MM.1S (cell line): Measurements from ENCODE around the gene OGFR.

Experiments used
- DNase-seq: peaks from one replicate; pipeline ENCODE4 v3.0.0-alpha.2; 2015
- H2AFZ ChIP-seq: fragments of 300-600 bp; sonication (generic); 2 replicates; pipeline ENCODE4 v1.6.0; 2016; ENCODE audit warnings: antibody characterized with exemption, low read length
- H3F3A ChIP-seq: fragments of 300-600 bp; sonication (generic); 2 replicates; pipeline ENCODE4 v1.6.1; 2016; ENCODE audit warnings: mild to moderate bottlenecking, antibody characterized with exemption, low read length, moderate library complexity, mixed read lengths; ENCODE audit not compliant: insufficient read depth
- H3K27ac ChIP-seq: fragments of 300-600 bp; sonication (generic); 2 replicates; pipeline ENCODE4 v1.5.1; 2016; ENCODE audit warnings: mild to moderate bottlenecking, low read length
- H3K27me3 ChIP-seq: fragments of 300-600 bp; sonication (generic); replicated peaks from 2 replicates; pipeline ENCODE4 v1.6.0; 2016; ENCODE audit warnings: low read length; ENCODE audit not compliant: insufficient read depth
- H3K36me3 ChIP-seq: fragments of 300-600 bp; sonication (generic); replicated peaks from 2 replicates; pipeline ENCODE4 v1.6.1; 2016; ENCODE audit warnings: mild to moderate bottlenecking, low read length, mixed read lengths; ENCODE audit not compliant: insufficient read depth
- H3K4me1 ChIP-seq: fragments of 300-600 bp; sonication (generic); 2 replicates; pipeline ENCODE4 v1.6.1; 2016; ENCODE audit warnings: low read length, mixed read lengths
- H3K4me2 ChIP-seq: fragments of 300-600 bp; sonication (generic); 2 replicates; pipeline ENCODE4 v1.6.0; 2016; ENCODE audit warnings: low read depth, low read length
- H3K4me3 ChIP-seq: fragments of 300-600 bp; sonication (generic); 2 replicates; pipeline ENCODE4 v1.5.1; 2016; ENCODE audit warnings: low read length, mixed read lengths
- H3K79me2 ChIP-seq: fragments of 300-600 bp; sonication (generic); 2 replicates; pipeline ENCODE4 v1.6.1; 2016; ENCODE audit warnings: mixed run types, low read length, mixed read lengths
- H3K9ac ChIP-seq: fragments of 300-600 bp; sonication (generic); 2 replicates; pipeline ENCODE4 v1.6.1; 2016; ENCODE audit warnings: low read length, mixed read lengths
- H3K9me2 ChIP-seq: fragments of 300-600 bp; sonication (generic); replicated peaks from 2 replicates; pipeline ENCODE4 v1.6.1; 2016; ENCODE audit warnings: mild to moderate bottlenecking, low read length, mixed read lengths; ENCODE audit not compliant: insufficient read depth
- H3K9me3 ChIP-seq: fragments of 300-600 bp; sonication (generic); replicated peaks from 2 replicates; pipeline ENCODE4 v1.6.1; 2016; ENCODE audit warnings: mild to moderate bottlenecking, low read length, mixed read lengths; ENCODE audit not compliant: insufficient read depth
- H4K20me1 ChIP-seq: fragments of 300-600 bp; sonication (generic); 2 replicates; pipeline ENCODE4 v1.6.1; 2016; ENCODE audit warnings: mild to moderate bottlenecking, low read length, moderate library complexity, mixed read lengths; ENCODE audit not compliant: insufficient read depth
- EZH2 ChIP-seq: fragments of 300-600 bp; sonication (generic); optimal IDR thresholded peaks from 2 replicates; pipeline ENCODE3; 2017; ENCODE audit warnings: low read depth, mild to moderate bottlenecking, antibody characterized with exemption, low read length, mixed read lengths
- EZH2phosphoT487 ChIP-seq: fragments of 300-600 bp; sonication (generic); IDR thresholded peaks from 2 replicates; pipeline ENCODE4 v1.6.1; 2018; ENCODE audit warnings: antibody characterized with exemption, low read length
- TF ChIP-seq, protein P1 (sequence below): fragments of 300-600 bp; sonication (generic); IDR thresholded peaks from 2 replicates; pipeline ENCODE4 v1.5.1; 2016; ENCODE audit warnings: antibody characterized with exemption, low read length, mixed read lengths

Gene OGFR

GRCh38 chr20:62800314-62801259 lies 4.0 kb upstream of the OGFR start:
- Histone ChIP-seq H2AFZ (no peak overlapping the region), H3F3A (peaks cover 5% of the 10 kb centered on the region), H3K27ac (no peak overlapping the region), H4K20me1 (no peaks in the 10 kb centered on the region), H3K36me3 (no peaks in the 10 kb centered on the region; the same call in 1 of the 2 replicates), H3K4me3 (no peak overlapping the region), H3K4me1 (peaks cover 8% of the 10 kb centered on the region; the same call in 1 of the 2 replicates), H3K79me2 (peaks cover 13% of the 10 kb centered on the region), H3K9me2 (no peaks in the 10 kb centered on the region), H3K4me2 (no peak overlapping the region), H3K27me3 (no peaks in the 10 kb centered on the region), H3K9ac (no peak overlapping the region), H3K9me3 (no peaks in the 10 kb centered on the region)
- TF ChIP-seq, protein P1, sequence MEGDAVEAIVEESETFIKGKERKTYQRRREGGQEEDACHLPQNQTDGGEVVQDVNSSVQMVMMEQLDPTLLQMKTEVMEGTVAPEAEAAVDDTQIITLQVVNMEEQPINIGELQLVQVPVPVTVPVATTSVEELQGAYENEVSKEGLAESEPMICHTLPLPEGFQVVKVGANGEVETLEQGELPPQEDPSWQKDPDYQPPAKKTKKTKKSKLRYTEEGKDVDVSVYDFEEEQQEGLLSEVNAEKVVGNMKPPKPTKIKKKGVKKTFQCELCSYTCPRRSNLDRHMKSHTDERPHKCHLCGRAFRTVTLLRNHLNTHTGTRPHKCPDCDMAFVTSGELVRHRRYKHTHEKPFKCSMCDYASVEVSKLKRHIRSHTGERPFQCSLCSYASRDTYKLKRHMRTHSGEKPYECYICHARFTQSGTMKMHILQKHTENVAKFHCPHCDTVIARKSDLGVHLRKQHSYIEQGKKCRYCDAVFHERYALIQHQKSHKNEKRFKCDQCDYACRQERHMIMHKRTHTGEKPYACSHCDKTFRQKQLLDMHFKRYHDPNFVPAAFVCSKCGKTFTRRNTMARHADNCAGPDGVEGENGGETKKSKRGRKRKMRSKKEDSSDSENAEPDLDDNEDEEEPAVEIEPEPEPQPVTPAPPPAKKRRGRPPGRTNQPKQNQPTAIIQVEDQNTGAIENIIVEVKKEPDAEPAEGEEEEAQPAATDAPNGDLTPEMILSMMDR = no peak
- TF ChIP-seq EZH2phosphoT487 (no peak), EZH2 (no peak)
- DNase-seq = no peak

DNA sequence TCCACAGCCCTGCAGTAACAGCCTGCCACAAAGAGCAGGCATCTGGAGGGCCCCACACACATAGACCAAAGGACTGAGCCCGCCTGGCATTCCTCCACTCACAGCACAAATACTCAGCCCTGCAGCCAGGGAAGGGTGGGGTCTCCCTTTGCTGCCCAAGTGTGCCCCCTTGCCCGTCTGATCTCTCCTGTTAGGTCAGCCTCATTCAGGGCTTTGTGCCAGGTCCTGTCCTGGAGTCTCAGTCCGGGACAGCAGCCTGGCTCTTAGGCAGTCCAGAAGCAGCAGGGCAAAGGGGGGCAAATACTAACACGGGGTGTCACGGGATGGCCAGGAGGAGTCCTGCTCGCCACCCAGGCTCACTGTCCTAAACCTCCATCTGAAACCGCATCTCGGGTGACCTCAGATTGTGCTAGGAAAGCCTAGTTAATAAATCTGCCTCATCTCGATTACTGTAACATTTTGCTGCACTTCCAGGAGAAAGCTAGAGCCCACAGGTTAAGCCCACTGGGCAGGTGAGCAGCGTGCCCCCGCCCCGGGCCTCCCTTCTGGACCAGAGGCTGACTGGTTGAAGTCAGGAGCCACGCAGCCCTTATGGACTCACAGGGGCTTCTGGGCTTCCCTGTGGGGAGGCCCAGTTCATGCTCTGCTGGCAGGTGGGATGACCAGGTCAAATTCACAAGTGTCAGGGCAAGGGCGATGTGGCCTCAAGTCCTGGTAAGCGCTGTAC lies 3.2 kb upstream of the OGFR start:
- no peaks in the 10 kb centered on the region for H3K27me3 ChIP-seq
- no peaks in the 10 kb centered on the region for H3K9me3 ChIP-seq

GRCh38 chr20:62802026-62802712 lies 2.5 kb upstream of the OGFR start:
- H3K4me3 ChIP-seq = no peak overlapping the region
- H4K20me1 ChIP-seq = no peaks in the 10 kb centered on the region
- no peaks in the 10 kb centered on the region for H3K9me2 ChIP-seq
- no peak overlapping the region for H3K9ac ChIP-seq
- H3K27me3 ChIP-seq = no peaks in the 10 kb centered on the region
- H3K79me2 ChIP-seq = peaks cover 26% of the 10 kb centered on the region
- no peak overlapping the region for H3K27ac ChIP-seq
- H2AFZ ChIP-seq = no peak overlapping the region
- DNase-seq = no peak
- H3F3A ChIP-seq = no peaks in the 10 kb centered on the region
- H3K4me2 ChIP-seq = no peak overlapping the region
- H3K36me3 ChIP-seq = no peaks in the 10 kb centered on the region; the same call in 1 of the 2 replicates
- TF ChIP-seq EZH2 (no peak), EZH2phosphoT487 (no peak)
- TF ChIP-seq, protein P1 = no peak
- peaks cover 10% of the 10 kb centered on the region; the same call in 1 of the 2 replicates for H3K4me1 ChIP-seq
- no peaks in the 10 kb centered on the region for H3K9me3 ChIP-seq

More for the DNA sequence above, 3.2 kb upstream of the OGFR start:
- Histone ChIP-seq H3K9ac (no peak overlapping the region), H3K4me2 (no peak overlapping the region), H3K27ac (no peak overlapping the region), H3K4me3 (no peak overlapping the region), H3K4me1 (peaks cover 14% of the 10 kb centered on the region; the same call in 1 of the 2 replicates), H2AFZ (no peak overlapping the region), H3K36me3 (no peaks in the 10 kb centered on the region; the same call in 1 of the 2 replicates), H3F3A (no peaks in the 10 kb centered on the region), H4K20me1 (no peaks in the 10 kb centered on the region), H3K79me2 (peaks cover 22% of the 10 kb centered on the region), H3K9me2 (no peaks in the 10 kb centered on the region)
- TF ChIP-seq, protein P1 = no peak
- no peak for TF ChIP-seq EZH2
- no peak for TF ChIP-seq EZH2phosphoT487
- no peak for DNase-seq
